Activated gamma-delta T cell treated with anti-CD3 and anti-CD28 coated beads, Interleukin-2, amount 50 U/mL, for 16 hours (primary cell): ENCODE data around the gene TCP11L1.

Source experiments
- DNase-seq: peaks from one replicate; pipeline ENCODE4 v3.0.0-alpha.2; 2020; ENCODE audit warnings: low read depth

Gene TCP11L1, protein sequence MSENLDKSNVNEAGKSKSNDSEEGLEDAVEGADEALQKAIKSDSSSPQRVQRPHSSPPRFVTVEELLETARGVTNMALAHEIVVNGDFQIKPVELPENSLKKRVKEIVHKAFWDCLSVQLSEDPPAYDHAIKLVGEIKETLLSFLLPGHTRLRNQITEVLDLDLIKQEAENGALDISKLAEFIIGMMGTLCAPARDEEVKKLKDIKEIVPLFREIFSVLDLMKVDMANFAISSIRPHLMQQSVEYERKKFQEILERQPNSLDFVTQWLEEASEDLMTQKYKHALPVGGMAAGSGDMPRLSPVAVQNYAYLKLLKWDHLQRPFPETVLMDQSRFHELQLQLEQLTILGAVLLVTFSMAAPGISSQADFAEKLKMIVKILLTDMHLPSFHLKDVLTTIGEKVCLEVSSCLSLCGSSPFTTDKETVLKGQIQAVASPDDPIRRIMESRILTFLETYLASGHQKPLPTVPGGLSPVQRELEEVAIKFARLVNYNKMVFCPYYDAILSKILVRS

DNA sequence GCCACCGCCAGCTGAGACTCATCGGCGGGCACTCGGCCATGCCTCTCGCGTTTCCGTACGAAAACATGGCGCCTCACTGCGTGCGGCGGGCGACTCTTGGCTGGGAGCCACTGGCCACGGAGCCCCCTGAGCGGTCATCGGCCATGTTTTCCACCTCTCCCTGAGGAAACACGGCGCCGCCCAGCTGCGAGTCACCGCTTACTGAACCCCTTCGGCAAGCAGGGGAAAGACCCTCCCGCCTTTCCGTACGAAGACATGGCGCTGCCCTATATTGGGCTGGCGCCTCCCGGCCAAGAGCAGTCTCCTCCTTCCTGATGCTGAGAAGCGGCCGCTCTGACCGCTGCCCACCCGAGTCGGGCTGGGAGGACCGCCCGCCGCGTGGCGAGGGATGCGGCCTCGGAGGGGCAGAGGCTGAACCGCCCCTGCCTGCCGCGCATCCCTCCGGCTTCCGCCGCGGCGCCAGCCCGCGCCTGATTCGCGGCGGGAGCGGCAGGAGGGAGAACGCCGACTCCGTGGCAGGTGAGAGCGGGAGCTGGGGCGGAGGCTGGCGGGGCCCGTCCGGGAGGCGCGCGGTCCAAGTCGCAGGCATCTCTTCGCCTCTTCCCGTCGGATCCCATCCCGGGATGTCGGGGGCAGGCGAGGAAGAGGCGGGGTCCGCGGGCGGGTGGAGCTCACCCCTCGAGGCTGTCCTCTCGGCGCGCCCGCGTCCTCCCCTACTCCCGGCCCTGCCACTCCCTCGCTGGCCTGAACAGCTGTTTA lies at the start of gene TCP11L1:
TCP11L1 (plus strand) TSS at position 299 of the 759 bp plus-strand sequence. CDS start 4,202 bp downstream, outside the sequence.
- DNase-seq = peak; percentile 64

DNA sequence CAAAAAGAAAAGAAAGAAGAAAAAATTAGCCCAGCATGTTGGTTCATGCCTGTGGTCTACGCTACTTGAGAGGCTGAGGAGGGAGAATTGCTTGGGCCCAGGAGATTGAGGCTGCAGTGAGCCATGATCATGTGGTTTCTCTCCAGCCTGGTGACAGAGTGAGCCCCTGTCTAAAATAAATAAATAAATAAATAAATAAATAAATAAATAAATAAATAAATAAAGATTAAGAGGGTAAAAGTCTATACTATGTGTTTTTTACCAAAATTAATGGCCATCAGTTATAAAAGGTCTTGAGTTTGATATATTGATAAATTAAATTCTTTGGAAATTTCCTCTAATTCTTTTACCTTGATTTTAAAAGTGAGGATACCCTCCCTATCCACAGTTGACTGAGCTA lies 48.9 kb upstream of the TCP11L1 start:
- DNase-seq = no peak

DNA sequence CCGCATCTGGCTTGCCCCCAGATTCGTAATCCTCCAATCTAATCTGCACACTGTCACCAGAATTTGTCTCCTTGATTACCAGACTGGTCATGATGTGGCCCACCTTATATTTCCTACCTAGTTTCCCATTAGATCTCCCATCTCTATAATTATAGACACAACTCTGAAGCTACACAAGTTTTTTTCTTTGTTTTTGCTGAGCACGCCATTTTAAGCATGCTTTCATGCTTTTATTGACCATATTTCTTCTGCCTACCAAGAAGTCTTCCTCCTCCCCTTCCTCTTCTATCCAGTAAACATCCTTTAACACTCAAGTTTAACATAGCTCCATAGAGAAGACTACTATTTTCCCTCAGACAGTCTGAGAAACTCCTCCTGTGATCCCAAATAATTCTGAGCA lies 47.9 kb upstream of the TCP11L1 start:
- DNase-seq = no peak

DNA sequence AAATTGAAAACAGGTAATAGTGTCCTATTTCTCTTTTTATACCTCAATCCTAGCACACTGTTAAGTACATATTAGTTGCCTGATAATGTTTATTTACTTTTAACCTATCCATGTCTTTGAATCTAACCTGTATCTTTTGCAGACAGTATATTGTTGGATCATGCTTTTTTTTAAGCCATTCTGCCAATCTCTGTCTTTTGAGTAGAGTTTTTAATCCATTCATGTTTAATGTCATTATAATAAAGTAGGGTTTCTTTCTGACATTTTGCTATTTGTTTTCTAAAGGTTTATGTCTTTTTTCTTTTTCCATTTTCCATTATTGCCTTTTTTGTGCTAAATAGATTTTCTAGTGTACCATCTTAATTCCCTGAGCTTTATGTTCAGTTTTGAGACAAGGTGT lies 47.5 kb upstream of the TCP11L1 start:
- DNase-seq = no peak

DNA sequence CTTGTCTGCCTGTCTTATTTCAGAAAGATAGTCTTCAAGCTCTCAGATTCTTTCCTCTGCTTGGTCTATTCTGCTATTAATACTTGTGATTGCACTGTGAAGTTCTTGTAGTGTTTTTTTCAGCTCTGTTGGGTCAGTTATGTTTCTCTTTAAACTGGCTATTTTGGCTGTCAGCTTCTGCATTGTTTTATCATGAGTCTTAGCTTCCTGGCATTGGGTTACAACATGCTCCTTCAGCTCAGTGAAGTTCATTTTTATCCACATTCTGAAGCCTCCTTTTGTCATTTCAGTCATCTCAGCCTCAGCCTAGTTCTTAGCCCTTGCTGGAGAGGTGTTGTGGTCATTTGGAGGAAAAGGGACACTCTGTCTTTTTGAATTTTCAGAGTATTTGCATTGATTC lies 39.2 kb upstream of the TCP11L1 start:
- DNase-seq = no peak

DNA sequence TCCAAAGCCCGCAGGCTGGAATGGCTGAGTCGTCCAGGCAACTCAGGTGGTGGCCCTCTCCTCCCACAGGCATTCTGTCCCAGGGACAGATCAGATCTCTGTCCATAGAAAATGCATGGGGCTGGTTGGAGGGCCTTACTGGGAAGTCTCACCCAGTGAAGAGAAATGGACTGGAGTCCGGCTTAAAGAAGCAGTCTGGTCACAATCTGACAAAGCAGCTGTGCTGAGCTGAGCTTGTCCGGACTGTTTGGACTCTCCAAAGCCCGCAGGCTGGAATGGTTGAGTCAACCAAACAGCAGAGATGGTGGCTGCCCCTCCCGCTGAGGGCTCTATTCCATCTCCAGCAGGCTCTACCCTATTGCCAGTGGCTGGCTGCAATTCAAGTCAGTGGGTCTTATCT lies 38.1 kb upstream of the TCP11L1 start:
- no peak for DNase-seq

DNA sequence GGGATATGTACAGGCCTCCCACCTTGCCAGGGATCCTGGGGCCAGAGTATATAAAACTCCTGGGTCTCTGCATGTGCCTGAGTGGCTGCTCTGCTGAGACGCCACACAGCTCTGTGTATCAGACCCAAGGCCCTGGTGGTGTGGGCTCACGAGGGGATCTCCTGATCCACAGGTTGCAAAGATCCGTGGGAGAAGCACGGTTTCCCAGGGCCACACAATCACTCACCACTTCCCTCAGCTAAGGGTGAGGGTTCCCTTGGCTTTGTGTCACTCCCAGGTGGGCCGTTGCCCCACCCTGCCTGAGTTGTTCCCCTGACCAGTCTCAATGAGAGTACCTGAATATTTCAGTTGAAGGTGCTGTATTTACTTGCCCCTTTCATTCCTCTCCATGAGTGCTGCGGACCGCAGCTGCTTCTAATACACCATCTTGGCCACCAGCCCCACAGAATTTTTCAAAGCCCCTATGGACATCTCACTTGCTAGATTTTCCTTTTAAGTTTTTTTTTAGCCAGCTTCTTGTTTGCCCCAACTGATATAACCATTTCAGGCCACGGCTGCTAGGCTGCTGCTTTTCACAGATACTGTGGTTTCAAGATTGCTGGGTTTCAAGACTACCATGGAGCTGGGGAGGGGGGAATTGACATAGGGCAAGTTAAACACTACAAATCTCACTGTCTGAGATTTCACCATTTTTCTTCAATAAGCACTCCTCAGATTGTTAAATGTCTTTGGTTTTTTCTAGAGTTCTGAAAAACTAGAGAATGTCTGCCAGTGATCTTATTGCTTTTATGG lies 37.4 kb upstream of the TCP11L1 start:
- DNase-seq = no peak

DNA sequence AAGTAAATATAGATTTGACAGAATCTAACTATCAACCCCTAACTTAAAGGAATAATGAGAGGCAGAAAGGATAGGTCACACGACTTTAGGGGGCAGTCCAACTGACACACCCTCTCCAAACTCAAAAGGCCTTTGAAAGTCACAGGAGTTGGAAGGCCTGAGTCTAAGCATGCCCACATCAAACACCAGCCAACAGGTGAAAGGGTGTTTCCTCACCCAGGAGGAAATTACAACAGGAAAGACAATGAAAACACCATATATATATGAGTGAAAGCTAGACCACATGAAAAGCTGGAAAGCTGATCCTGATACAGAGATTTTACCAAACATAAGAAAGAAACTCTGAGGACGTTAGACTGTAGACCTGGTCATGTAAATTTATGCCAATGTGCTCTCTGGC lies 34.2 kb upstream of the TCP11L1 start:
- no peak for DNase-seq

DNA sequence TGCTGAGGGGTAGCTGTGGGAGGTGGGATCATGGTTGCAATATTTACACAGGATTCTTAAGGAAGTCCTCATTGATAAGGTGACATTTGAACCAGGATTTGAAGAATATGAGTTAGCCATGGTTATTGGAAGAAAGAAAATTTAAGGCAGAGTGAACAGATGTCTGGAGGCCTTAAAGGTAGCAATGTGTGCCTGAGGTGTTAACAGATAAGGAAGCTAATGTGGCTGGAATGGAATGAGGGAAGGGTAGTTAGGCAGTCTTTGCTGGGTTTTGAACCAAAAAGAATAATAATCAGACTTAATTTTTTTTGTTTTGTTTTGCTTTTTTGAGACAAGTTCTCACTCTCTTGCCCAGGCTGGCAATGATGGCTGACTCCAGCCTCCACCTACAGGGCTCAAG lies 33.4 kb upstream of the TCP11L1 start:
- DNase-seq = no peak

DNA sequence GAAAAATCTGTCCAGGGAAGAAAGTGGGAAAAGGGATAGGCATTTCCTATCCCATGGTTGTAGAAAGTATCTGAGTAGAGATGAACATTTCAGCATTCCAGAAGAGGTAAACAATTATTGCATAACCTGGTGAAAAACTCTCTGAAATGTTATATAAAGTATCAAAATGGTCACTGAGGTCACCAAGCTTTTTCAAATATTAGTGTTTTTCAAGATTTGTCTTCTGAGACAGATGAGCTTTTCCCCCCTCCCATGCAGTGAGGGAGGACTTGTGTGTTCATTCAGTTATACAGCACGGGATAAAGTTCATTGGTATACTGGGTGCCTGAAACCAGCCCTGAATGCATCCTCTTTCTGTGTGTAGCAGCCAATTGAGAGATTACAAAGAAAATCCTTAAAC lies 25.6 kb upstream of the TCP11L1 start:
- no peak for DNase-seq

DNA sequence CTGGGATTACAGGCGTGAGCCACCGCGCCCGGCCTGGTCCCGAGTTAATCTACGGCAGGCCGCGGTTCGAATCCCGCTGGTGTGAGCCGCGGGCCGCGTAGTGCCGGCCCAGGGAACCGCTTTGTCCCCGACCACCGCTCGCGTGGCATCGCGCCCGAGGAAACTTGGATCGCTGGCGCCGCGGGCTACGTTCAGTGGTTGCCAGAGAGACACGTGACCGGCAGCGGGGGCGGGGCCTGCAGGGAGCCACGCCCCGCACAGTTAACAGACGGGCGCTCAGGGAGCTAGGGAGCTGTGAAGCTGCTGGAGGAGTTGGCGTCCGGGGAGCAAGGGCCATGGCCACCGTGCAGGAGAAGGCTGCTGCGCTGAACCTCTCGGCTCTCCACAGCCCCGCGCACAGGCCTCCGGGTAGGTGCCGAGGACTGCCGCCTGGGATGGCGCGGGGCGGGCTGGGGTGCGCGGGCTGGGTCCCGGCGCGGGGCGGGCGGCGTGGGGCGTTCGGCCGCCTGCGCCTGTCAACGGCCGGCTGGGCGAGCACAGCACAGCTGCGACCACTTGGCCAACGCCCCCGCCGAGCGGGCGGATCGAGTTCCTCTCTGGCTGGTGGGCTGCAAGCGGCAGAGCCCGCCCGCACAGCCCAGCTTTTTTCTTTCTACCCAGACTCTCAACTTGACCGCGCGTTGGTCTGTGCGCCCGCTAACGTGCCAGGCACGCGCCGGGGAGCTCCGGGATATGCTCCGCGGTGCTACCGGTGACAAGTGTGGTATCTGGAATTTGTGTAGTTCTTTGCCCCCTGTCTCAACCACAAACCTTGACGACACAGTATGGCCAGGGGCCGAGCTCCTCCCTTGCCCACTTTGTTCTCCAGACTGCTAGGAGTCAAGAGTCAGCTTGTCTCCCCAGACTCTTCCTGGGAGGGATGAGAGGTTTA lies 23.5 kb upstream of the TCP11L1 start, which contains the start of gene DEPDC7:
DEPDC7 (plus strand) TSS at position 258 of the 931 bp plus-strand sequence; CDS start at position 336, 78 bp downstream.
- peak; percentile 59 for DNase-seq

DNA sequence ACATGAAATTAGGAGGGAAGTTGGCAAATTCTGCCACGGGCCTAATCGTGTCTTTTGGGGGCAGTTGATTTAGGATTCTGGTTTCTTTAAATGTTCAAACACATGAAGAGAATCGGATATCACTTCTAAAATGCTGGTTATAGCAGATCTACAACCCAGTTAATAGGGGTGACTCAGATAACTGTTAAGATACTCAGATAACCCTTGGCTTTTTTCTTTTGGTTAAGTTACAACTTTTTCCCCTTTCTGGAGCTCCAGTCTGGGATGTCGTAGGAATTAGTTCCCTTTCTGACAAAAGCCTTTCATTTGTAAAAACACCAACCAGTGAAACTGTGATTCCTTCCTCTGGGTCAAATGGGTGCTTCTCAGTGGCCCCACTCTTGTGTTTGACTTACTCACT lies 22.7 kb upstream of the TCP11L1 start:
- no peak for DNase-seq

DNA sequence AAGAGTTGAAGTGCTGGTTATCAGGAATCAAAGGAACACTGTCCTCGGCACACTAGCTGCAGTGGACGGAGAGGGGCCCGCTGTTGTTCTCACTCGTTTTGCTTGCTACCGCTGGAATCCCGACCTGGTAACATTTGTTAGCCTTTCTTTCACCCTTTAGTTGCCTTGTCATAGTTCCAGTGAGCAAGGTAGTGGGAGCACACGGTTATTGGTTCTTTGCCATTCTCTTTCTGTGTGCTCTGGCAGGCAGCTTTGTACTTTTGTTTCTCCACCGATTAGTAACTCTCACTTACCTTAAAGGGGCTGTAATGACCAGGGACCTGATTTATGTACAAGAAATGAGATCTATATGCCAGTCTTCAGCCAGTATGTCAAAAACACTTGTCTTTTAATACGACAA lies 21.9 kb upstream of the TCP11L1 start:
- DNase-seq = no peak

DNA sequence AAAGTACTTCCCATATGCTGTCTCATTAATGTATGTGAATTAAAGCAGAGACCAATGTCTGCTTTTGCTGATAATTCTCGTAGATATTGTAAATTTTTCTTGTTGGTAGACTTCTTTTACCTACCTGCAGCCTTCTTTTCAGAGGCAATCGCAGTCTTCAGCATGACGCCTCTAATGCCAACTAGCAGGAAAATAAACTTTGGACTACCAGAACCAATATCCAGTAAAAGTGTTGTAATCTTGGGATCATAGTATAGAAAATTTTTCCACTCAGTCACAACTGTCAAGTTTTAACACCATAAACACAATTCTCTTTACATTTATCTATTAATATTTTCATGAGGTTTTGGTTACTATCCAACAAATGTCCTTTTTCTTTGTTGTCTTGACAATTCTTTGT lies 21.4 kb upstream of the TCP11L1 start:
- no peak for DNase-seq

DNA sequence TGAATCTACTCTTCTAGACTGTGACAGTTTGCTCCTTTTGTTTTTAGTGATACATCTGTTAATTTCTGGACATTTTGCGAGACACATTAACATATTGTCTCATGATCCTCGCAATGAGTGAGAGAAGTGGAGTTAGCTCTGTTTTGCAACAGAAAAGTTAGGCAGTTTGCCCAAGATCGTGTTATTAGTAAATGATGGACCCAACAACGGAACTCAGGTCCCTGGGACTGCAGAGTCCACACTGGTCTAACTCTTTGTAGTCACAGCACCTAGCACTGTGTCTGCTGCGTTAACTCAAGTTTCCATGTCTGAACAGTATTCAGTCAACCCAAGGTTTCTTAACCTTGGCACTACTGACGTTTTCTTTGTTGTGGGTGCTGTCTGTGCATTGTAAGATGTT lies 20.5 kb upstream of the TCP11L1 start:
- DNase-seq = no peak

DNA sequence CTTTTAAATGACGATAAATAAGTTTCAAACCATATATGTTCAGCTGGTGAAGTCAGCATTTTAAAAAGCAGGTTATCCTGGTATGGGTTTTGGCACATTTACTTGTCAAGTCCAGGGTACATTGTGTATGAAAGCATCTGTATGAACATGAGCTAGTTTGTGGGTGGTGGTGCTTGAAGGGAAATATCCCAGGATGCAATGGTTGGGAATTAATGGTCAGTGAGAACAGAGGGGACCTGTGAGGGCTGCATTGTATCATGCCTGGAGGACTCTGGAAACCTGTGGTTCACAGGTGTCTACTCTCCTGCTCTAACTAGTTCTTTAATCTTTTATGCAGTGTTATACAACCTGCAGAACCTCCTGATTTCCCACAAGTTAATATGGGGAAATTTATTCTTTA lies 17.9 kb upstream of the TCP11L1 start:
- DNase-seq = no peak

DNA sequence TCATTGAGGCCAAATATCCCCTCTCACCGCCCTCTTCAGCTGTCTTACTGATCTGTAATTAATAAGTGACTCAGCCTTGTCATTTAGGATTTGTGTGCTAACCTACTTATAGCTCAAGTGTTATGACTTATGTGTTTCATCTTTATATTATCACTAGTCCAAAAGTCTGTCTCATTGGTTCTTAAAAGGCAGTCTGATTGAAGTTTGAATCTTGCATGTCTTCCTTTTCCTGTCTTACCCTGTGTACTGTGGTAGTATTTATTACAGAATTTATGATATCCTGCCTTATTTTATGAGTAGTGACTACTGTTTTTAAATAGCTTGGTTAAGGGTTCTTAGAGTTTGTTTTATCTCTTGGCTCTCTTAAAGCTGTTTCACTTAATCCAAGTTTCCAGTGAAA lies 17.4 kb upstream of the TCP11L1 start:
- DNase-seq = no peak

DNA sequence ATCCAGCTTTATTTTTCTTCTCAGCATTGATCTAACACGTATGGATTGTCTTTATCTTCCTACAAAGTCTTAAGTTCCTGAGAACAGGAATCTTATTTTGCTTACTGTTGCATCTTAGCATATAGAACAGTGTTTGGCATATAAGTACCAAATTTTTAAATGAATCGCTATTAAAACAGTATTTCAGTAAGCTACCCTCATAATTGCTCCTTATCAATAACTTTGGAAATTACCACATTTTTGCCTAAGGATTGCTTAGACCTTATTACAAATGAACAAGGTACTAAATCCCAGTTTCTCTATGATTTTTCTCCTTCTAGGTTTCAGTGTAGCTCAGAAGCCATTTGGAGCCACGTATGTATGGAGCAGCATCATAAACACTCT lies 14.0 kb upstream of the TCP11L1 start:
- no peak for DNase-seq

DNA sequence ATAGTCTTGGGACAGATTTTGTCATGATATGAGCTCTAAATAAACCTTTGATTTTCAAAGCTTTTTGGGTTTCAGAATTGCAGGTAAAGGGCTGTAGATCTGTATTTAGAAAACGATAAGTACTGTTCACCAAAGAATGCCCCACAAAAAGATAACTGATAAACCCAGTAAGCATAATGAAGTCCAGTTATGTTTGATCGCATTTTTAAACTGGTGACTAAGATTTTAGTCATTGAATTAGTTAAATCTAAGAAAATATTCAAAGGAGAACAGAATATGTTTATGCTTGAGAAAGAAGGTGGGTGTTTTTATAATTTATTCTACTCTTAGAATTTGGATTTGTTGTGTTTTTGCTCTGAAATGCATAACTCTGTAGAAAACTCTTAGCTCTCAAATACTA lies 12.1 kb upstream of the TCP11L1 start:
- no peak for DNase-seq

DNA sequence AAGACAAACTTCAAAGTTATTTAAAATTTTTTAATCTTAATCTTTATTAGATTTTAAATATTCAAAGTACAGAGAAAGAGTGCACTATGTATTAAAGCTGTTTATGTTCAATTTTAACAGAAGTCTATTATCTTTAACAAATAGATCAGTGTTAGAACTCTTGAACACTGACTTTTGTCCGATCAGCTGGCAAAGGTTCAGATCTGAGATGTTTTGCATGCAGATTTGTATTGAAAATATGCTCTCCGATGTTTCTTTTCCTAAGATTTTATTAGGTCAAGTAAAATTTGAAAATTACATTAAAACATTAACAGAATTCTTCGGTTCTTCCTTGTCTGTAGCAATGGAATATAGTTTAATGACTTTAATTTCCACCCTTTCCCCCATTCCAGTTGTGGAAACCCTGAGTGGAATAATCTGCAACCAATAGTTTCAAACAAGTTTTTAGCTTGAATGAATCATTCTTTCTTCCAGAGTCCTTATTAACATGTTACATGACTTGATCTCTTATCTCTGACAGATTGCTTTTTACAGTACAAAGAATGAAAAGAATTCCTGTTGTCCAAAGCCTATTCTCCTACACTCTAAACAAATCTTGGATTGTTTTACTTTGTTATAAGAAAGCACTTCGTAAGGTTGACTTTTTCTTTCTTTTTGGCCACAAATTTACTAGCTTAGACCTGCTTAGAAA lies 11.4 kb upstream of the TCP11L1 start:
- DNase-seq = no peak

DNA sequence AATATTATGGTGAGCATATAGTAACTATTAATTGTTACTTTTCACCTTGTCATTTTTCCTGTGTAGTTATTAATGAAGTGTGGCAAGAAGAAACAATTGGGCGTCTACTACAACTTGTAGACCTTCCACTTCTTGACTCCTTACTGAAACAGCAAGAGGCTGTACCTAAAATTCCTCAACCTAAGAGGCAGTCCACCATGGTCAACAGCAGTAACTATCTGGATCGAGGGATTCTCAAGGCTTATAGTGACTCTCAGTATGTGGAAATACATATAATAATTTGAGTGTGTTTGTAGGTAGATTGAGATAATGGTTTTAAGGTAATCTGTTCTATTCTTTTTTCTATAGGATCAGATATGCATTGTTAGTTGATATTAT lies 10.8 kb upstream of the TCP11L1 start:
- DNase-seq = no peak
